Endodermal cell (in vitro differentiated cells): ENCODE results near the gene NR6A1. TPM values are rescaled to one million over a fixed set of nuclear protein-coding genes. Genes with fewer than 3 reads are reported as not detected.

ENCODE experiments used
- DNase-seq: peaks from one replicate; pipeline ENCODE4 v3.0.0-alpha.2; 2017
- H3K27ac ChIP-seq: 2 replicates; pipeline ENCODE4 v1.5.1; 2013; ENCODE audit warnings: mild to moderate bottlenecking, low read depth, low read length, moderate library complexity
- H3K27me3 ChIP-seq: 2 replicates; pipeline ENCODE4 v1.6.1; 2013; ENCODE audit warnings: mild to moderate bottlenecking, low read length, moderate library complexity; ENCODE audit not compliant: insufficient read depth, control insufficient read depth, poor library complexity, severe bottlenecking
- H3K36me3 ChIP-seq: 2 replicates; pipeline ENCODE4 v1.7.0; 2013; ENCODE audit warnings: mild to moderate bottlenecking, low read length, moderate library complexity; ENCODE audit not compliant: control insufficient read depth, insufficient read depth
- H3K4me1 ChIP-seq: one replicate; pipeline ENCODE4 v1.7.0; 2013; ENCODE audit warnings: low read length; ENCODE audit not compliant: control insufficient read depth, insufficient read depth
- H3K4me3 ChIP-seq: 2 replicates; pipeline ENCODE4 v1.5.1; 2013; ENCODE audit warnings: mild to moderate bottlenecking, low read length, moderate library complexity
- H3K9ac ChIP-seq: 2 replicates; pipeline ENCODE4 v1.6.1; 2013; ENCODE audit warnings: mild to moderate bottlenecking, low read length, moderate library complexity; ENCODE audit not compliant: poor library complexity, severe bottlenecking; ENCODE audit errors: extremely low read depth
- H3K9me3 ChIP-seq: 2 replicates; pipeline ENCODE4 v1.6.1; 2013; ENCODE audit warnings: mild to moderate bottlenecking, low read length, moderate library complexity; ENCODE audit not compliant: control insufficient read depth
- H3K27ac Mint-ChIP-seq: 2 replicates; pipeline ENCODE4 v1.8.0; 2020; ENCODE audit warnings: mixed read lengths
- H3K27me3 Mint-ChIP-seq: 2 replicates; pipeline ENCODE4 v1.8.0; 2021; ENCODE audit warnings: mild to moderate bottlenecking, mixed read lengths; ENCODE audit not compliant: insufficient read depth
- H3K36me3 Mint-ChIP-seq: 2 replicates; pipeline ENCODE4 v1.8.0; 2020; ENCODE audit warnings: low read depth, mixed read lengths
- H3K4me1 Mint-ChIP-seq: 2 replicates; pipeline ENCODE4 v1.8.0; 2020; ENCODE audit warnings: mixed read lengths
- H3K4me3 Mint-ChIP-seq: 2 replicates; pipeline ENCODE4 v1.8.0; 2020; ENCODE audit warnings: mild to moderate bottlenecking, moderate library complexity, mixed read lengths
- H3K9me3 Mint-ChIP-seq: 2 replicates; pipeline ENCODE4 v1.8.0; 2020; ENCODE audit warnings: mild to moderate bottlenecking, mixed read lengths
- WGBS, 2 experiments: methylation state at CpG; one replicate each; pipeline versions ENCODE4 v1.1.5 to v1.1.7; 2013; ENCODE audit warnings: missing lambda C conversion rate in 2 of 2, mixed read lengths in 1 of 2; ENCODE audit not compliant: insufficient coverage in 1 of 2, insufficient read length in 1 of 2; 5-methylcytosine and 5-hydroxymethylcytosine counted together
- total RNA-seq, 2 donors: library from RNA; stranded (reverse); fragmentation: NEBNext Ultra II Directional in 1 of 2; extraction: Animal tissue kit (Norgen Biotek cat#: 25700) in 1 of 2; gene quantifications; 2 replicates in 1 of 2; 3 replicates in 1 of 2; pipeline ENCODE4 v1.2.1, GENCODE V29; 2021
- TF ChIP-seq, protein P1 (sequence below): fragments of 200-600 bp; sonication (generic); conservative IDR thresholded peaks from 2 replicates; pipeline ENCODE4 v1.5.0; 2021; ENCODE audit warnings: antibody characterized with exemption, mild to moderate bottlenecking

NR6A1 gene
- total RNA-seq, 2 donors from 2014 or later = 168 to 206 TPM

DNA sequence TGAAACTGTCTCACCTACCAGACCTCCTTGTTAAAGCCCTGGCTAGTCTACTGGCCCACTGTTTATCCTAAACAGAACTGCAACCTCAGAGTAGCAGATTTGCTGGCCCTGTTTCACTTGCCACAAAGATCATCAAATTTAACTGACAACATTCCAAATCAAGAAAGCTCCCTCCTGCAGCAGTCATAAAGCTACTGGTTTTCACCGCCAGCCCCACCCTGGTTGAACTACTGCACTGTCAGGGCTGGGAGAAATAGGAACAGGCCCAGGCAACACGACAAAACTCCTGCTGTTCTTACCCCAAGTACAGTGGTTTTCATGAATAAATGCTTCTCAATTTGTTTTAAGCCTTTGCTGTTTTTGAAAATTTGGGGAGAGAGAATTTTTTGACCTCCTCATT lies 63.0 kb downstream of the NR6A1 start:
- peaks cover 41% of the 10 kb centered on the region for H3K9me3 ChIP-seq
- TF ChIP-seq, protein P1, sequence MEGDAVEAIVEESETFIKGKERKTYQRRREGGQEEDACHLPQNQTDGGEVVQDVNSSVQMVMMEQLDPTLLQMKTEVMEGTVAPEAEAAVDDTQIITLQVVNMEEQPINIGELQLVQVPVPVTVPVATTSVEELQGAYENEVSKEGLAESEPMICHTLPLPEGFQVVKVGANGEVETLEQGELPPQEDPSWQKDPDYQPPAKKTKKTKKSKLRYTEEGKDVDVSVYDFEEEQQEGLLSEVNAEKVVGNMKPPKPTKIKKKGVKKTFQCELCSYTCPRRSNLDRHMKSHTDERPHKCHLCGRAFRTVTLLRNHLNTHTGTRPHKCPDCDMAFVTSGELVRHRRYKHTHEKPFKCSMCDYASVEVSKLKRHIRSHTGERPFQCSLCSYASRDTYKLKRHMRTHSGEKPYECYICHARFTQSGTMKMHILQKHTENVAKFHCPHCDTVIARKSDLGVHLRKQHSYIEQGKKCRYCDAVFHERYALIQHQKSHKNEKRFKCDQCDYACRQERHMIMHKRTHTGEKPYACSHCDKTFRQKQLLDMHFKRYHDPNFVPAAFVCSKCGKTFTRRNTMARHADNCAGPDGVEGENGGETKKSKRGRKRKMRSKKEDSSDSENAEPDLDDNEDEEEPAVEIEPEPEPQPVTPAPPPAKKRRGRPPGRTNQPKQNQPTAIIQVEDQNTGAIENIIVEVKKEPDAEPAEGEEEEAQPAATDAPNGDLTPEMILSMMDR = no peak
- Mint-ChIP-seq H3K4me1 (peaks cover 23% of the 10 kb centered on the region), H3K9me3 (peaks cover 15% of the 10 kb centered on the region), H3K36me3 (peaks cover 20% of the 10 kb centered on the region), H3K4me3 (no peak overlapping the region), H3K27ac (peak overlapping the region; percentile 1), H3K27me3 (no peaks in the 10 kb centered on the region)
- no peaks in the 10 kb centered on the region for H3K27me3 ChIP-seq
- H3K4me1 ChIP-seq = no peaks in the 10 kb centered on the region
- H3K27ac ChIP-seq = peak overlapping the region; percentile 9
- H3K36me3 ChIP-seq = peaks cover 16% of the 10 kb centered on the region
- 98 to 100% methylated on average over 1 to 2 of the region's 2 CpGs for WGBS, 2 experiments
- H3K4me3 ChIP-seq = no peak overlapping the region
- DNase-seq = no peak
- H3K9ac ChIP-seq = no peak overlapping the region

DNA sequence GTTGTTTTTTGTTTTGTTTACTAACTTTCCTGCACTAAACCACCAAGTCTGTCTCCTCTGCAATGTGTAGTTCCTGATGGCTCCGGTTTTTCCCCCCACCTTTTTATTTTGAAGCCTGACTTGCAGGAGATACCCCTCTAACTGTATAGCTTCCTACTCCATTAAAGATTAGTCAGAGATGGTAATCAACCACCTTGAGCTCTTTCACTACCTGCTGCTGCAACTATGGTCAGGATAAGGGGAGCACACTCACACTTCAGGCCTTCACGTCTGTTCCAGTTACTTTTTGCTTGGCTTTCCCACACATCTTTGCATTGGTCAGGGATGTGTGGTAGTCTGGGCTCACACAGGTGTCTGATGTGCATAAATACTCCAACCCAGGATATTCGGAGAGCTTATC lies 63.4 kb downstream of the NR6A1 start:
- DNase-seq = no peak
- H3K36me3 ChIP-seq = peaks cover 18% of the 10 kb centered on the region
- Mint-ChIP-seq H3K9me3 (peaks cover 15% of the 10 kb centered on the region), H3K4me1 (peaks cover 23% of the 10 kb centered on the region), H3K27me3 (no peaks in the 10 kb centered on the region), H3K4me3 (no peak overlapping the region), H3K36me3 (peaks cover 21% of the 10 kb centered on the region), H3K27ac (peak overlapping the region; percentile 1)
- TF ChIP-seq, protein P1 = no peak
- H3K9ac ChIP-seq = no peak overlapping the region
- peak overlapping the region; percentile 3 for H3K27ac ChIP-seq
- 93 to 100% methylated on average over 2 to 3 of the region's 3 CpGs for WGBS, 2 experiments
- H3K27me3 ChIP-seq = no peaks in the 10 kb centered on the region
- H3K4me1 ChIP-seq = no peaks in the 10 kb centered on the region
- H3K4me3 ChIP-seq = no peak overlapping the region
- H3K9me3 ChIP-seq = peaks cover 42% of the 10 kb centered on the region

DNA sequence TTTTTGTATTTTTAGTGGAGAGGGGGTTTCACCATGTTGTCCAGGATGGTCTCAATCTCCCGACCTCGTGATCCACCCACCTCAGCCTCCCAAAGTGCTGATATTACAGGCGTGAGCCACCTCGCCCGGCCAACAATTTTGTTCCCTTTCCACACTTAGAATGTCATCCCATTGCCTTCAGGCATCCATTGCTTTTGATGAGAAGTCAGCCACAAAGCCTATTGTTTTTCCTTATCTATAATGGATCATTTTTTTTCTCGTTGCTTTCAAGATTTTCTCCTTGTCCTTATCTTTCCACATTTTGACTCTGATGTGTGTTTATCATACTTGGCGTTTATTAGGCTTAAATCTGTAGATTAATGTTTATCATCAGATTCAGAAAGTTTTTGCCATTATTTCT lies 64.4 kb downstream of the NR6A1 start:
- Histone ChIP-seq H3K36me3 (peaks cover 23% of the 10 kb centered on the region), H3K27ac (no peak overlapping the region), H3K9me3 (peaks cover 42% of the 10 kb centered on the region), H3K4me3 (no peak overlapping the region), H3K4me1 (no peaks in the 10 kb centered on the region), H3K27me3 (no peaks in the 10 kb centered on the region), H3K9ac (no peak overlapping the region)
- peaks cover 18% of the 10 kb centered on the region for H3K9me3 Mint-ChIP-seq
- H3K4me1 Mint-ChIP-seq = peaks cover 23% of the 10 kb centered on the region
- TF ChIP-seq, protein P1 = no peak
- 96 to 100% methylated on average over 5 to 6 of the region's 7 CpGs for WGBS, 2 experiments
- no peak overlapping the region for H3K4me3 Mint-ChIP-seq
- peaks cover 29% of the 10 kb centered on the region for H3K36me3 Mint-ChIP-seq
- DNase-seq = no peak
- no peak overlapping the region for H3K27ac Mint-ChIP-seq
- no peaks in the 10 kb centered on the region for H3K27me3 Mint-ChIP-seq
